ENCODE data around the gene CYP46A1.

The CYP46A1 gene

GRCh38 chr14:99650189-99650588, 33.9 kb upstream of the CYP46A1 start:
- TF ChIP-seq, protein P1, sequence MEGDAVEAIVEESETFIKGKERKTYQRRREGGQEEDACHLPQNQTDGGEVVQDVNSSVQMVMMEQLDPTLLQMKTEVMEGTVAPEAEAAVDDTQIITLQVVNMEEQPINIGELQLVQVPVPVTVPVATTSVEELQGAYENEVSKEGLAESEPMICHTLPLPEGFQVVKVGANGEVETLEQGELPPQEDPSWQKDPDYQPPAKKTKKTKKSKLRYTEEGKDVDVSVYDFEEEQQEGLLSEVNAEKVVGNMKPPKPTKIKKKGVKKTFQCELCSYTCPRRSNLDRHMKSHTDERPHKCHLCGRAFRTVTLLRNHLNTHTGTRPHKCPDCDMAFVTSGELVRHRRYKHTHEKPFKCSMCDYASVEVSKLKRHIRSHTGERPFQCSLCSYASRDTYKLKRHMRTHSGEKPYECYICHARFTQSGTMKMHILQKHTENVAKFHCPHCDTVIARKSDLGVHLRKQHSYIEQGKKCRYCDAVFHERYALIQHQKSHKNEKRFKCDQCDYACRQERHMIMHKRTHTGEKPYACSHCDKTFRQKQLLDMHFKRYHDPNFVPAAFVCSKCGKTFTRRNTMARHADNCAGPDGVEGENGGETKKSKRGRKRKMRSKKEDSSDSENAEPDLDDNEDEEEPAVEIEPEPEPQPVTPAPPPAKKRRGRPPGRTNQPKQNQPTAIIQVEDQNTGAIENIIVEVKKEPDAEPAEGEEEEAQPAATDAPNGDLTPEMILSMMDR (IDR thresholded peaks at IDR 0.05; ENCODE audit: extremely low read depth, missing control alignments): no peak
- no peak for DNase-seq (ENCODE audit: low spot score)

DNA sequence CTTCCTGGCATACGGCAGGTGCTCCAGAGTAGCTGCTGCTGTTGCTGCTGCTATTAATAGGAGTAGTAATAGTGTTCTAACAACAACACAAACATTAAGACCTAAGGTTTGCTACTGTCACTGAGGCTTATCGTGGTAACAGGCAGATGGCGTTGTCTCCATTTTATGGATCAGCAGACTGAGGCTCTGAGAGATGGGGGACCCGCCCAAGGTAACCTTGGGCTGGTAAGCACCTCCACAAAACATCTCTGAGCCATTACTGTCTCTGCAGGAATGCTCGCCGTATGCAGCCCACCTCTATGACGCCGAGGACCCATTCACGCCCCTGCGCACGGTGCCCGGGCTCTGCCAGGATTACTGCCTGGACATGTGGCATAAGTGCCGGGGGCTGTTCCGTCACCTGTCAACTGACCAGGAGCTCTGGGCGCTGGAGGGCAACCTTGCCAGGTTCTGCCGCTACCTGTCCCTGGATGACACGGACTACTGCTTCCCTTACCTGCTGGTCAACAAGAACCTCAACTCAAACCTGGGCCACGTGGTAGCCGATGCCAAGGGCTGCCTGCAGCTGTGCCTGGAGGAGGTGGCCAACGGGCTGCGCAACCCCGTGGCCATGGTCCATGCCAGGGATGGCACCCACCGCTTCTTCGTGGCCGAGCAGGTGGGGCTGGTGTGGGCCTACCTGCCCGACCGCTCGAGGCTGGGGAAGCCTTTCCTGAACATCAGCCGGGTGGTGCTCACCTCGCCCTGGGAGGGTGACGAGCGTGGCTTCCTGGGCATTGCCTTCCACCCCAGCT, 31.9 kb upstream of the CYP46A1 start:
- TF ChIP-seq, protein P1 (IDR thresholded peaks at IDR 0.05; ENCODE audit: extremely low read depth, missing control alignments): no peak
- DNase-seq (ENCODE audit: low spot score): no peak

DNA sequence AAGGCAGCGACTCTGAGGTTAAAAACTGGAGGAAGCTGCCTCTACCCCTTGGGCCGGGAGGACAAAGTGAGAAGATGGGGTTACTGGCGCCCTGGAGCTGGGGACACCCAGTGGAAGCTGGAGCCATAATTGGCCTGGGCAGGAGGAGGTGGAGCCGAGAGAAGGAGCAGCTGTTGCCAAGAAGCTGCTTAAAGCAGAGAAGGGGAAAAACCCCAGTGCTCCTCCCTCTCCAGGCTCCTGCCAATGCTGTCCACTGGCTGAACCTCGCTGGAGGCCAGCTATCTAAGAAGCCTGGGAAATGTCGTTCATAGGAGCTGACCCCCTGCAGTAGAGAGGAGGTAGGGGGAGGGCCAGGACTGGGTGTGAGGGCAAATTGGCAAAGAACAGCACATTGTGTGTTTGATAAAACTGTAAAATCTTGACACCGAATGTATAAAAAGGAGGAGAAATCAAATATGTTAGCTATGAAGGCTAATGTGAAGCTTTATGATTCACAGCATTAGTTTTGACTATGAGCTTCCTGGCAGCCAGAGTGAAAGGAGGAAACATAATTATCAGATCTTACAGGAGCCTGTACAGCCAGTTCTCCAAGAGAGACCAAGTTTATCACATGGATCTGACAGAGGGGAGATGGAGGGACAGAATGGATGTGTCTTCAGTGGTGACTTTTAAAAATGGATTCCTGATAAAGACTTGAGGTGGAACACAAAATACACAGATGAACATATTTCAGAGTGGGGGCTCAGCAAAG, 29.7 kb upstream of the CYP46A1 start:
- TF ChIP-seq, protein P1 (IDR thresholded peaks at IDR 0.05; ENCODE audit: extremely low read depth, missing control alignments): no peak
- DNase-seq (ENCODE audit: low spot score): no peak

- DNase-seq (ENCODE audit: low spot score): no peak
- TF ChIP-seq, protein P1 (IDR thresholded peaks at IDR 0.05; ENCODE audit: extremely low read depth, missing control alignments): no peak
Observed at GRCh38 chr14:99655521-99655920, 28.6 kb upstream of the CYP46A1 start.

- no peak for DNase-seq (ENCODE audit: low spot score)
- TF ChIP-seq, protein P1 (IDR thresholded peaks at IDR 0.05; ENCODE audit: extremely low read depth, missing control alignments): no peak
Observed at GRCh38 chr14:99656171-99656570, 27.9 kb upstream of the CYP46A1 start.

DNA sequence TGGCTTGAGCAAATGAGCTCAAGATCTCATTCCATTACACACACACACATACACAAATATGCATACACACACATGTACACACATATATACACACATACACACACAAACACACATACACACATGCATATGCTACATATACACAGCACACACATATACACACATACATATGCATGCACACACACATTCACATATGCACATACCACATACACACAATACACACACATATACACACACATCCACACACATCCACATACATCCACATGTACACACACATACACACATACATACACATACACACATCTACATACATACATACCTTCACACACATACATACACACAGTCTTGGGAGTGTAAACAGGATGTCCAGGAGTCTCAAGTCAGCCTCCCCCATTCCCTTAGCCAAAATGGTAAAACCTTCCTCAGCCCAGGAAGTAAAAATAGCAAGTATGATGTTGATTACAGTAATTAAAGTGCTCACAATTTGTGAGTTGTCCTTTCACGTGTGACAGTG, 26.4 kb upstream of the CYP46A1 start:
- TF ChIP-seq, protein P1 (IDR thresholded peaks at IDR 0.05; ENCODE audit: extremely low read depth, missing control alignments): no peak
- DNase-seq (ENCODE audit: low spot score): no peak

Measured in GM20000 (cell line).